HEK293 (cell line): ENCODE measurements around the gene ALDH1B1.
A peak's percentile ranks its signal among the peaks of the same experiment; 100 is the strongest.

Experiments
- GLIS2 ChIP-seq: fragments of 450-650 bp; formaldehyde crosslinking; IDR thresholded peaks from 2 replicates; pipeline ENCODE4 v1.5.1; 2016; ENCODE audit warnings: missing biosample characterization, missing genetic modification characterization
- HOXA7 ChIP-seq: sonication (generic); formaldehyde crosslinking; IDR thresholded peaks from 2 replicates; pipeline ENCODE4 v1.8.1; 2022; ENCODE audit warnings: missing genetic modification reagents, borderline replicate concordance
- RBAK ChIP-seq: fragments of 450-650 bp; formaldehyde crosslinking; IDR thresholded peaks from 2 replicates; pipeline ENCODE4 v1.5.1; 2016; ENCODE audit warnings: missing biosample characterization, missing genetic modification characterization
- SCRT2 ChIP-seq: fragments of 450-650 bp; formaldehyde crosslinking; IDR thresholded peaks from 2 replicates; pipeline ENCODE4 v1.5.1; 2016; ENCODE audit warnings: missing biosample characterization, missing genetic modification characterization
- SP7 ChIP-seq: fragments of 450-650 bp; formaldehyde crosslinking; IDR thresholded peaks from 2 replicates; pipeline ENCODE4 v1.5.1; 2016; ENCODE audit warnings: missing biosample characterization, missing genetic modification characterization
- ZBTB17 ChIP-seq: fragments of 450-650 bp; formaldehyde crosslinking; IDR thresholded peaks from 2 replicates; pipeline ENCODE4 v1.5.1; 2016; ENCODE audit warnings: missing biosample characterization, missing genetic modification characterization
- ZBTB20 ChIP-seq: fragments of 450-650 bp; formaldehyde crosslinking; IDR thresholded peaks from 2 replicates; pipeline ENCODE4 v1.5.1; 2016; ENCODE audit warnings: missing biosample characterization, missing genetic modification characterization
- ZFHX2 ChIP-seq: fragments of 450-650 bp; formaldehyde crosslinking; conservative IDR thresholded peaks from 2 replicates; pipeline ENCODE4 v1.5.1; 2016; ENCODE audit warnings: missing biosample characterization, missing genetic modification characterization
- ZNF114 ChIP-seq: fragments of 450-650 bp; formaldehyde crosslinking; IDR thresholded peaks from 2 replicates; pipeline ENCODE4 v1.5.0; 2017; ENCODE audit warnings: missing biosample characterization, missing genetic modification characterization
- ZNF2 ChIP-seq: fragments of 450-650 bp; formaldehyde crosslinking; IDR thresholded peaks from 2 replicates; pipeline ENCODE4 v1.5.1; 2016; ENCODE audit warnings: missing biosample characterization, missing genetic modification characterization
- ZNF221 ChIP-seq: fragments of 450-650 bp; formaldehyde crosslinking; IDR thresholded peaks from 2 replicates; pipeline ENCODE4 v1.5.1; 2017; ENCODE audit warnings: missing biosample characterization, missing genetic modification characterization, borderline replicate concordance
- ZNF248 ChIP-seq: fragments of 450-650 bp; formaldehyde crosslinking; IDR thresholded peaks from 2 replicates; pipeline ENCODE4 v1.5.1; 2017; ENCODE audit warnings: missing biosample characterization, missing genetic modification characterization
- ZNF311 ChIP-seq: fragments of 450-650 bp; formaldehyde crosslinking; IDR thresholded peaks from 2 replicates; pipeline ENCODE4 v1.5.1; 2017; ENCODE audit warnings: missing biosample characterization, missing genetic modification characterization, borderline replicate concordance
- ZNF37A ChIP-seq: fragments of 450-650 bp; IDR thresholded peaks from 2 replicates; pipeline ENCODE4 v1.5.1; 2018; ENCODE audit warnings: missing biosample characterization, missing genetic modification characterization
- ZNF473 ChIP-seq: fragments of 450-650 bp; formaldehyde crosslinking; IDR thresholded peaks from 2 replicates; pipeline ENCODE4 v1.5.1; 2017; ENCODE audit warnings: missing biosample characterization, missing genetic modification characterization
- ZNF529 ChIP-seq: fragments of 450-650 bp; formaldehyde crosslinking; IDR thresholded peaks from 2 replicates; pipeline ENCODE4 v1.5.1; 2017; ENCODE audit warnings: missing genetic modification characterization, missing biosample characterization; ENCODE audit not compliant: insufficient replicate concordance
- ZNF561 ChIP-seq: fragments of 450-650 bp; IDR thresholded peaks from 2 replicates; pipeline ENCODE4 v1.5.1; 2018; ENCODE audit warnings: missing biosample characterization, missing genetic modification characterization, borderline replicate concordance
- ZNF596 ChIP-seq: fragments of 450-650 bp; IDR thresholded peaks from 2 replicates; pipeline ENCODE4 v1.5.0; 2018; ENCODE audit warnings: missing biosample characterization, mild to moderate bottlenecking, missing genetic modification characterization, moderate library complexity
- ZNF654 ChIP-seq: fragments of 450-650 bp; formaldehyde crosslinking; IDR thresholded peaks from 2 replicates; pipeline ENCODE4 v1.5.1; 2016; ENCODE audit warnings: low read depth, missing biosample characterization, missing genetic modification characterization
- ZNF670 ChIP-seq: fragments of 450-650 bp; formaldehyde crosslinking; IDR thresholded peaks from 2 replicates; pipeline ENCODE4 v1.5.1; 2016; ENCODE audit warnings: missing biosample characterization, missing genetic modification characterization, low read depth
- ZNF747 ChIP-seq: fragments of 450-650 bp; formaldehyde crosslinking; IDR thresholded peaks from 2 replicates; pipeline ENCODE4 v1.5.1; 2016; ENCODE audit warnings: missing biosample characterization, missing genetic modification characterization
- TF ChIP-seq, protein P1 (sequence below): sonication (generic); formaldehyde crosslinking; IDR thresholded peaks from 2 replicates; pipeline ENCODE4 v1.8.1; 2022; ENCODE audit warnings: mild to moderate bottlenecking, moderate library complexity, missing genetic modification reagents
- TF ChIP-seq, protein P2 (sequence below): fragments of 450-650 bp; formaldehyde crosslinking; IDR thresholded peaks from 2 replicates; pipeline ENCODE4 v1.5.1; 2016; ENCODE audit warnings: missing biosample characterization, missing genetic modification characterization
- TF ChIP-seq, protein P3 (sequence below): fragments of 450-650 bp; formaldehyde crosslinking; IDR thresholded peaks from 2 replicates; pipeline ENCODE4 v1.5.1; 2016; ENCODE audit warnings: missing biosample characterization, missing genetic modification characterization
- TF ChIP-seq, protein P4 (sequence below): fragments of 450-650 bp; formaldehyde crosslinking; IDR thresholded peaks from 2 replicates; pipeline ENCODE4 v1.5.1; 2016; ENCODE audit warnings: missing biosample characterization, missing genetic modification characterization
- TF ChIP-seq, protein P5 (sequence below): fragments of 450-650 bp; formaldehyde crosslinking; IDR thresholded peaks from 2 replicates; pipeline ENCODE4 v1.5.1; 2017; ENCODE audit warnings: missing biosample characterization, missing genetic modification characterization
- TF ChIP-seq, protein P6 (sequence below): fragments of 450-650 bp; formaldehyde crosslinking; IDR thresholded peaks from 2 replicates; pipeline ENCODE4 v1.5.1; 2016; ENCODE audit warnings: missing biosample characterization, missing genetic modification characterization

The ALDH1B1 gene

DNA sequence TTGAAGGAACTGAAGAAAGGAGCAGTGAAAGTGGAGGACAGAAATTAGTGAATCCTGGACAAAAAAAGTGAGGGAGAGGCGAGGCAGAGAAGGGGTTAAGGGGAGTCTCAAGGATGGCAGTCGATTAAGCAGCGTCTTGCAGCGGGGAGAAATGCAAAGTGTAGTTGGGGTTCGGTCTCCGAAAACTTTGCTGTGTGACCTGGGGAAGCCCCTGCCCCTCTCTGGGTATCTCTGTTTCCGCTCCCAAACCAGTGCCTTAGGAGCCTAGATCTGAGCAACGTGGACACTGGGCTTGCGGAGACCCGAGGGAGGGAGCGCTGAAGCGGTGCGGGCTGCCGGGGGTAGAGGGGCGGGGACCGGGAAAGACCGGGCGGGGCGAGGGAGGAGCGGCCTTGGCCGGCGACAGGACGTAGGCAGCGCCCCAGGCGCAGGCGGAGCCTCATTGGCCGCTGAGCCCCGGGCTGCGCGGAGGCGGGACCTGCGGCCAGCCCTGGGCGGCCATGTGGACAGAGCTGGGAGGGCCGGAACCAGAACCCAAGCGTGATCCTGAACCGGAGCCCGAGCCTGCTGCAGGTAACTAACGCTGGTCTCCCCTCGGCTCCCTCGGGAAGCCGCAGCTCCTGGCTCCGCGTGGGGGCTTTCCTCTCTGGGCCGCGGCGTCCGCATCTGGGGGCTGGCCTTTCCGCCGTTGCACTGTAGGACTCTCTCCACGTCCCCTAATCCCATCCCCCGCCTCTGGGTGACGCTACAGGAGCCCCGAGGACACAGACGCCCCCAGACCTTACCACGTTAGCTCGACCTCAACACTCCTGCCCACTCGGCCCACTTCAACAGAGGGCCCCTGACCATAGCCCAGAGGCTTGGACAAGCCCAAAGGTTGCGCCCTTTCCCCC lies at the start of gene ALDH1B1 (continued):
- TF ChIP-seq ZNF747 (tag by site-specific recombination) (no peak), ZNF473 (no peak), ZBTB20 (tag by site-specific recombination) (peak; percentile 90), ZNF670 (tag by site-specific recombination) (no peak), ZNF596 (tag by site-specific recombination) (no peak), ZNF37A (tag by site-specific recombination) (no peak), ZNF248 (tag by site-specific recombination) (no peak), ZNF2 (tag by site-specific recombination) (no peak), HOXA7 (CRISPR knock-in tag) (no peak), ZBTB17 (tag by site-specific recombination) (peak; percentile 74; the same call in 1 of the 2 replicates), ZNF654 (no peak), ZNF561 (tag by site-specific recombination) (no peak), SCRT2 (tag by site-specific recombination) (no peak), ZNF311 (tag by site-specific recombination) (no peak), GLIS2 (tag by site-specific recombination) (peak; percentile 71), SP7 (tag by site-specific recombination) (0 out of 2 replicates have a peak, but pooled peaks have one; percentile 8), ZNF529 (tag by site-specific recombination) (no peak), ZNF221 (tag by site-specific recombination) (no peak), ZFHX2 (tag by site-specific recombination) (peak; percentile 89), ZNF114 (tag by site-specific recombination) (no peak), RBAK (no peak)
- TF ChIP-seq, protein P1, sequence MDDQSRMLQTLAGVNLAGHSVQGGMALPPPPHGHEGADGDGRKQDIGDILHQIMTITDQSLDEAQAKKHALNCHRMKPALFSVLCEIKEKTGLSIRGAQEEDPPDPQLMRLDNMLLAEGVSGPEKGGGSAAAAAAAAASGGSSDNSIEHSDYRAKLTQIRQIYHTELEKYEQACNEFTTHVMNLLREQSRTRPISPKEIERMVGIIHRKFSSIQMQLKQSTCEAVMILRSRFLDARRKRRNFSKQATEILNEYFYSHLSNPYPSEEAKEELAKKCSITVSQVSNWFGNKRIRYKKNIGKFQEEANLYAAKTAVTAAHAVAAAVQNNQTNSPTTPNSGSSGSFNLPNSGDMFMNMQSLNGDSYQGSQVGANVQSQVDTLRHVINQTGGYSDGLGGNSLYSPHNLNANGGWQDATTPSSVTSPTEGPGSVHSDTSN (CRISPR knock-in tag), result no peak
- TF ChIP-seq, protein P2, sequence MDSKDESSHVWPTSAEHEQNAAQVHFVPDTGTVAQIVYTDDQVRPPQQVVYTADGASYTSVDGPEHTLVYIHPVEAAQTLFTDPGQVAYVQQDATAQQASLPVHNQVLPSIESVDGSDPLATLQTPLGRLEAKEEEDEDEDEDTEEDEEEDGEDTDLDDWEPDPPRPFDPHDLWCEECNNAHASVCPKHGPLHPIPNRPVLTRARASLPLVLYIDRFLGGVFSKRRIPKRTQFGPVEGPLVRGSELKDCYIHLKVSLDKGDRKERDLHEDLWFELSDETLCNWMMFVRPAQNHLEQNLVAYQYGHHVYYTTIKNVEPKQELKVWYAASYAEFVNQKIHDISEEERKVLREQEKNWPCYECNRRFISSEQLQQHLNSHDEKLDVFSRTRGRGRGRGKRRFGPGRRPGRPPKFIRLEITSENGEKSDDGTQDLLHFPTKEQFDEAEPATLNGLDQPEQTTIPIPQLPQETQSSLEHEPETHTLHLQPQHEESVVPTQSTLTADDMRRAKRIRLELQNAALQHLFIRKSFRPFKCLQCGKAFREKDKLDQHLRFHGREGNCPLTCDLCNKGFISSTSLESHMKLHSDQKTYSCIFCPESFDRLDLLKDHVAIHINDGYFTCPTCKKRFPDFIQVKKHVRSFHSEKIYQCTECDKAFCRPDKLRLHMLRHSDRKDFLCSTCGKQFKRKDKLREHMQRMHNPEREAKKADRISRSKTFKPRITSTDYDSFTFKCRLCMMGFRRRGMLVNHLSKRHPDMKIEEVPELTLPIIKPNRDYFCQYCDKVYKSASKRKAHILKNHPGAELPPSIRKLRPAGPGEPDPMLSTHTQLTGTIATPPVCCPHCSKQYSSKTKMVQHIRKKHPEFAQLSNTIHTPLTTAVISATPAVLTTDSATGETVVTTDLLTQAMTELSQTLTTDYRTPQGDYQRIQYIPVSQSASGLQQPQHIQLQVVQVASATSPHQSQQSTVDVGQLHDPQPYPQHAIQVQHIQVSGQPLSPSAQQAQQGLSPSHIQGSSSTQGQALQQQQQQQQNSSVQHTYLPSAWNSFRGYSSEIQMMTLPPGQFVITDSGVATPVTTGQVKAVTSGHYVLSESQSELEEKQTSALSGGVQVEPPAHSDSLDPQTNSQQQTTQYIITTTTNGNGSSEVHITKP (tag by site-specific recombination), result peak; percentile 56
- TF ChIP-seq, protein P3, sequence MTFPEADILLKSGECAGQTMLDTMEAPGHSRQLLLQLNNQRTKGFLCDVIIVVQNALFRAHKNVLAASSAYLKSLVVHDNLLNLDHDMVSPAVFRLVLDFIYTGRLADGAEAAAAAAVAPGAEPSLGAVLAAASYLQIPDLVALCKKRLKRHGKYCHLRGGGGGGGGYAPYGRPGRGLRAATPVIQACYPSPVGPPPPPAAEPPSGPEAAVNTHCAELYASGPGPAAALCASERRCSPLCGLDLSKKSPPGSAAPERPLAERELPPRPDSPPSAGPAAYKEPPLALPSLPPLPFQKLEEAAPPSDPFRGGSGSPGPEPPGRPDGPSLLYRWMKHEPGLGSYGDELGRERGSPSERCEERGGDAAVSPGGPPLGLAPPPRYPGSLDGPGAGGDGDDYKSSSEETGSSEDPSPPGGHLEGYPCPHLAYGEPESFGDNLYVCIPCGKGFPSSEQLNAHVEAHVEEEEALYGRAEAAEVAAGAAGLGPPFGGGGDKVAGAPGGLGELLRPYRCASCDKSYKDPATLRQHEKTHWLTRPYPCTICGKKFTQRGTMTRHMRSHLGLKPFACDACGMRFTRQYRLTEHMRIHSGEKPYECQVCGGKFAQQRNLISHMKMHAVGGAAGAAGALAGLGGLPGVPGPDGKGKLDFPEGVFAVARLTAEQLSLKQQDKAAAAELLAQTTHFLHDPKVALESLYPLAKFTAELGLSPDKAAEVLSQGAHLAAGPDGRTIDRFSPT, result peak; percentile 74
- TF ChIP-seq, protein P4, sequence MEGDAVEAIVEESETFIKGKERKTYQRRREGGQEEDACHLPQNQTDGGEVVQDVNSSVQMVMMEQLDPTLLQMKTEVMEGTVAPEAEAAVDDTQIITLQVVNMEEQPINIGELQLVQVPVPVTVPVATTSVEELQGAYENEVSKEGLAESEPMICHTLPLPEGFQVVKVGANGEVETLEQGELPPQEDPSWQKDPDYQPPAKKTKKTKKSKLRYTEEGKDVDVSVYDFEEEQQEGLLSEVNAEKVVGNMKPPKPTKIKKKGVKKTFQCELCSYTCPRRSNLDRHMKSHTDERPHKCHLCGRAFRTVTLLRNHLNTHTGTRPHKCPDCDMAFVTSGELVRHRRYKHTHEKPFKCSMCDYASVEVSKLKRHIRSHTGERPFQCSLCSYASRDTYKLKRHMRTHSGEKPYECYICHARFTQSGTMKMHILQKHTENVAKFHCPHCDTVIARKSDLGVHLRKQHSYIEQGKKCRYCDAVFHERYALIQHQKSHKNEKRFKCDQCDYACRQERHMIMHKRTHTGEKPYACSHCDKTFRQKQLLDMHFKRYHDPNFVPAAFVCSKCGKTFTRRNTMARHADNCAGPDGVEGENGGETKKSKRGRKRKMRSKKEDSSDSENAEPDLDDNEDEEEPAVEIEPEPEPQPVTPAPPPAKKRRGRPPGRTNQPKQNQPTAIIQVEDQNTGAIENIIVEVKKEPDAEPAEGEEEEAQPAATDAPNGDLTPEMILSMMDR (tag by site-specific recombination), result peak; percentile 68
- TF ChIP-seq, protein P5, sequence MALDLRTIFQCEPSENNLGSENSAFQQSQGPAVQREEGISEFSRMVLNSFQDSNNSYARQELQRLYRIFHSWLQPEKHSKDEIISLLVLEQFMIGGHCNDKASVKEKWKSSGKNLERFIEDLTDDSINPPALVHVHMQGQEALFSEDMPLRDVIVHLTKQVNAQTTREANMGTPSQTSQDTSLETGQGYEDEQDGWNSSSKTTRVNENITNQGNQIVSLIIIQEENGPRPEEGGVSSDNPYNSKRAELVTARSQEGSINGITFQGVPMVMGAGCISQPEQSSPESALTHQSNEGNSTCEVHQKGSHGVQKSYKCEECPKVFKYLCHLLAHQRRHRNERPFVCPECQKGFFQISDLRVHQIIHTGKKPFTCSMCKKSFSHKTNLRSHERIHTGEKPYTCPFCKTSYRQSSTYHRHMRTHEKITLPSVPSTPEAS (tag by site-specific recombination), result no peak
- TF ChIP-seq, protein P6, sequence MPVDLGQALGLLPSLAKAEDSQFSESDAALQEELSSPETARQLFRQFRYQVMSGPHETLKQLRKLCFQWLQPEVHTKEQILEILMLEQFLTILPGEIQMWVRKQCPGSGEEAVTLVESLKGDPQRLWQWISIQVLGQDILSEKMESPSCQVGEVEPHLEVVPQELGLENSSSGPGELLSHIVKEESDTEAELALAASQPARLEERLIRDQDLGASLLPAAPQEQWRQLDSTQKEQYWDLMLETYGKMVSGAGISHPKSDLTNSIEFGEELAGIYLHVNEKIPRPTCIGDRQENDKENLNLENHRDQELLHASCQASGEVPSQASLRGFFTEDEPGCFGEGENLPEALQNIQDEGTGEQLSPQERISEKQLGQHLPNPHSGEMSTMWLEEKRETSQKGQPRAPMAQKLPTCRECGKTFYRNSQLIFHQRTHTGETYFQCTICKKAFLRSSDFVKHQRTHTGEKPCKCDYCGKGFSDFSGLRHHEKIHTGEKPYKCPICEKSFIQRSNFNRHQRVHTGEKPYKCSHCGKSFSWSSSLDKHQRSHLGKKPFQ (tag by site-specific recombination), result no peak
- TF ChIP-seq, all 188 proteins: peak for 28
